Psoas muscle (tissue), 8 donors: Measurements from ENCODE around the gene CMTM8. TPM values are rescaled to one million over a fixed set of nuclear protein-coding genes. Genes with fewer than 3 reads are reported as not detected.

Experiments used
- ATAC-seq, 4 donors: fragments of 200-7000 bp; cut with Tn5 transposase; one replicate each; pipeline ENCODE4 v1.9.1; 2020; ENCODE audit warnings: moderate library complexity in 3 of 4, mild to moderate bottlenecking in 2 of 4
- DNase-seq, 2 donors: peaks; one replicate each; pipeline ENCODE4 v3.0.0-alpha.2; 2020
- H3K27ac ChIP-seq: fragments of 200-600 bp; one replicate; pipeline ENCODE4 v1.8.0; 2022
- H3K27me3 ChIP-seq, 3 donors: fragments of 200-600 bp in 1 of 3; one replicate each; pipeline versions ENCODE4 v1.6.1 to v1.8.0; 2013 to 2022; ENCODE audit warnings: low read length in 2 of 3, mild to moderate bottlenecking in 2 of 3, moderate library complexity in 1 of 3; ENCODE audit not compliant: insufficient read depth in 3 of 3
- H3K36me3 ChIP-seq, 2 donors: fragments of 200-600 bp in 1 of 2; one replicate each; pipeline versions ENCODE4 v1.6.1 to v1.8.0; 2013 to 2022; ENCODE audit warnings: low read depth in 1 of 2, mild to moderate bottlenecking in 1 of 2, moderate library complexity in 1 of 2; ENCODE audit not compliant: insufficient read depth in 1 of 2
- H3K4me1 ChIP-seq: fragments of 200-600 bp; one replicate; pipeline ENCODE4 v1.8.0; 2022
- H3K4me3 ChIP-seq: fragments of 200-600 bp; one replicate; pipeline ENCODE4 v1.8.0; 2022; ENCODE audit warnings: mild to moderate bottlenecking
- H3K9me3 ChIP-seq: fragments of 200-600 bp; one replicate; pipeline ENCODE4 v1.8.0; 2022
- WGBS, 3 donors: extraction: QIAGEN DNeasy Blood & Tissue Kit; methylation state at CpG; one replicate each; pipeline versions ENCODE4 v1.1.6 to v1.1.7; 2013; 5-methylcytosine and 5-hydroxymethylcytosine counted together
- intact Hi-C, 2 donors: fragments of 100-400 bp; cut with DNase I; formaldehyde crosslinking; loops; one replicate each; pipeline versions ENCODE4 v1.11.0 to v1.14.2; 2022
- polyA plus RNA-seq, 3 donors: library from polyadenylated mRNA; stranded (reverse); fragments of 200-250 nt; gene quantifications; one replicate each; pipeline ENCODE4 v1.2.3, GENCODE V29; 2013
- total RNA-seq, 4 donors: library from RNA; stranded (reverse); fragmentation: NEBNext Ultra II Directional in 2 of 4; extraction: Animal tissue kit (Norgen Biotek cat#: 25700) in 2 of 4; gene quantifications; one replicate each; pipeline versions ENCODE4 v1.2.1 to v1.2.4, GENCODE V29; 2021 to 2023
- TF ChIP-seq, protein P1 (sequence below): fragments of 200-600 bp; IDR thresholded peaks from one replicate; pipeline ENCODE4 v1.8.0; 2022; ENCODE audit warnings: antibody characterized with exemption
- donor health status: healthy with polysubstance abuse.
- donor health status: DM: no; HTN: no; CAD: no; lungs with moderate emphysema.
- donor health status: Bipolar disorder and iron deficiency.
- donor health status: healthy.
- donor health status: DM: yes; HTN: yes; CAD: no.
- donor health status: DM: no; HTN: no; CAD: no.
- donor health status: DM: no; HTN: no; CAD: no.
- donor health status: DM: yes; HTN: yes; CAD: no.

CMTM8 gene
- total and polyA plus RNA-seq, 7 donors = 0.97 to 4.2 (median 2.0) TPM

DNA sequence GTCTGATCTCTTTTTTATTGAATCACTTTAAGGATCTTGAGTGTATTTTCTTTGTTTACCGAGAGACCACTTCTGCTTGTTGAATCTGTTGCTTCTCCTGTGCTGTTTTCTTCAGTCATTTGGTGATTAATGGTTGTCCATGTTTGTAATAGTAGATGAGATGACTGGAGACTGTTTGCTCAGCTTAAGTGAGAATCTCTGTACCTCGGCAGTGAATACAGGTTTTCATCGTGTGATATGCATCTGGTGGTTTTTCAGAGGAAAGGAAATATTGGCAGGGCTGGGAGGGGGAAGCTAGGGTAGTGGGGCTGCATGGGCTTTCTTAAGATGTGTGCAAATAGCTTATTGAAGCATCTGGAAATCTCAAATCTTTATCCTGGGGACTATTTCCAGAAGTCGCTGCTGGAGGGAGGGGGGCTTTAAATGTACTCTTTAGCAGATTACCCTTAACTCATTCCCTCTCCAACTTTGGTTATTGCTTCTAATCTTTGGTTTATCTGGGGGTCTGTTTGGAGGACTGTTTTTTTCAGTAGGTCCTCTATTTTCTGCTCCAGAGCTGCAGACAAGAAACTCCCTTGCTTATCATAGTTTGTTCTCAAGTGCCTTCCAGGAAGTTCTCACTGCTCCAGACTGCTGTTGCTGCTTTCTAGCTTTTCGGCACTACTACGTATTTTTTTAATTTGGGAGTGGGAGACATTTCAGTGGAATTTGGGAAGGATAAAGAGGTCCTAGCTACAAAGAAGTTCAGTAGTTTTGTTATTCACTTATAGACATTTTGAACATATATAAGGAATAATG, 19.4 kb downstream of the CMTM8 start:
- Histone ChIP-seq H3K4me1 (no peaks in the 10 kb centered on the region), H3K27me3 (no peaks in the 10 kb centered on the region), H3K36me3 (no peaks in the 10 kb centered on the region), H3K27ac (no peak overlapping the region), H3K9me3 (peaks cover 8% of the 10 kb centered on the region), H3K4me3 (no peak overlapping the region)
- DNase-seq (no peak), ATAC-seq (no peak)
- intact Hi-C loops = no loop called here
- TF ChIP-seq, protein P1, sequence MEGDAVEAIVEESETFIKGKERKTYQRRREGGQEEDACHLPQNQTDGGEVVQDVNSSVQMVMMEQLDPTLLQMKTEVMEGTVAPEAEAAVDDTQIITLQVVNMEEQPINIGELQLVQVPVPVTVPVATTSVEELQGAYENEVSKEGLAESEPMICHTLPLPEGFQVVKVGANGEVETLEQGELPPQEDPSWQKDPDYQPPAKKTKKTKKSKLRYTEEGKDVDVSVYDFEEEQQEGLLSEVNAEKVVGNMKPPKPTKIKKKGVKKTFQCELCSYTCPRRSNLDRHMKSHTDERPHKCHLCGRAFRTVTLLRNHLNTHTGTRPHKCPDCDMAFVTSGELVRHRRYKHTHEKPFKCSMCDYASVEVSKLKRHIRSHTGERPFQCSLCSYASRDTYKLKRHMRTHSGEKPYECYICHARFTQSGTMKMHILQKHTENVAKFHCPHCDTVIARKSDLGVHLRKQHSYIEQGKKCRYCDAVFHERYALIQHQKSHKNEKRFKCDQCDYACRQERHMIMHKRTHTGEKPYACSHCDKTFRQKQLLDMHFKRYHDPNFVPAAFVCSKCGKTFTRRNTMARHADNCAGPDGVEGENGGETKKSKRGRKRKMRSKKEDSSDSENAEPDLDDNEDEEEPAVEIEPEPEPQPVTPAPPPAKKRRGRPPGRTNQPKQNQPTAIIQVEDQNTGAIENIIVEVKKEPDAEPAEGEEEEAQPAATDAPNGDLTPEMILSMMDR = no peak
- WGBS, 3 donors = 72 to 74% (median 73%) methylated on average over 6 of the region's 6 CpGs

DNA sequence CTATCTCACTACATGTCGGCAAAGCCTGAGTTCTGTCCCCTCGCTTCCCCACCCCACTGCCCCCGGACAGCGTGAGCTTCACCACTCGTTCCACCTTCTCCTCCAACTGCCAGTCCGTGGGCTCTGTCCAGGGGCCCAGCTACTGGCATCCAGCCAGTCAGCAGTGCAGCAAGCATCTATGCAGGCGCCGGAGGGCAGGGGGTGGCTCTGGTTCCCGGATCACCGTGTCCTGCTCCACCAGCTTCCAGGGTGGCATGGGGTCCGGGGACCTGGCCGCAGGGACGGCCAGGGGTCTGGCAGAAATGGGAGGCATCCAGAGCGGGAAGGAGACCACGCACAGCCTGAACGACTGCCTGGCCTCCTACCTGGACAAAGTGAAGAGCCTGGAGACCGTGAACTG, 20.4 kb downstream of the CMTM8 start:
- H3K27ac ChIP-seq = no peak overlapping the region
- peaks cover 8% of the 10 kb centered on the region for H3K9me3 ChIP-seq
- ATAC-seq (no peak), DNase-seq (no peak)
- no peaks in the 10 kb centered on the region for H3K36me3 ChIP-seq
- no peaks in the 10 kb centered on the region for H3K4me1 ChIP-seq
- no peak overlapping the region for H3K4me3 ChIP-seq
- intact Hi-C loops = no loop called here
- H3K27me3 ChIP-seq = no peaks in the 10 kb centered on the region
- TF ChIP-seq, protein P1 = no peak
- 84 to 94% (median 85%) methylated on average over 17 of the region's 17 CpGs for WGBS, 3 donors

DNA sequence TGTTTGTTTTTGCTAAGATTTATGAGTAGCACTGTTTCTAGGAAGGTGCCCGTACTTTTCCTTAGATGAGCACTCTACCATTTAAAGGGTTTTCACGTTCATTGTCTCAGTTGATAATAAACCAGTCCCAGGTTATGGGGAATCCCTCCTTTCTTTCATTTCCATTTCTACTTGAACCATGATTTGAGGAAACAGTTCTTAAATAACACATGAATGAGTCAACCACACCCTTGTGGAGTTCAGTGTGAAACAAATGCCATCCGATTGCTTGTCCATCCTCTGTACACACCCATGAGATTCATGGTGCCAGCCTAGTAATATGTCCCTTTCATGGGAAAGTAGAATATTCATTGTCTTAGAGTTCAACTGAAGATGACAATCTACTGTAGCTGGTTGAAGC, 23.1 kb downstream of the CMTM8 start:
- intact Hi-C loops = no loop called here
- no peak for ATAC-seq

DNA sequence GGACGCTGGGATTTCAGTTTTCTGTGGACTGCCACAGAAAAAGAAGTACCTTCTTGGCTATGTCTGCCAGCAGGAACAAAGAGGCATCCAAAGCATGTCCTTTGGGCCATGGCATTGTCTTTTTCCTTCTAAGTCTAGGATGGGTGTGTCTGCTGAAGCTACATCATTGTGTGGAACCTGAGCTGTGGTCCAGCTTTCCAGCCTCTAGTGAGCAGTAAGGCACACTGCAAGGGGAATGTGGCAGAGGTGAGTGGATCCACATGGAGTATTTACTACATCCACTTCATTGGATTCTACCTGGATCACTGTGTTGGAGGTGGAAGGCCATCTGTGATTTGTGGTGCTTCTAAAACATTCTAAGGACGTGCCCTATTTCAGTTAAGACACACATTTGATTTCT, 23.7 kb downstream of the CMTM8 start:
- no peak for DNase-seq
- Histone ChIP-seq H3K27me3 (no peaks in the 10 kb centered on the region), H3K36me3 (no peaks in the 10 kb centered on the region), H3K4me1 (no peaks in the 10 kb centered on the region), H3K4me3 (no peak overlapping the region), H3K27ac (no peak overlapping the region), H3K9me3 (no peaks in the 10 kb centered on the region)
- TF ChIP-seq, protein P1 = no peak
- ATAC-seq = no peak
- intact Hi-C loops = no loop called here
- WGBS, 3 donors = 80 to 87% (median 81%) methylated on average over 2 of the region's 2 CpGs

More for the DNA sequence above, 23.1 kb downstream of the CMTM8 start:
- Histone ChIP-seq H3K27ac (no peak overlapping the region), H3K27me3 (no peaks in the 10 kb centered on the region), H3K36me3 (no peaks in the 10 kb centered on the region), H3K4me3 (no peak overlapping the region), H3K9me3 (no peaks in the 10 kb centered on the region), H3K4me1 (no peaks in the 10 kb centered on the region)
- 62 to 75% (median 63%) methylated on average over 3 of the region's 3 CpGs for WGBS, 3 donors
- no peak for DNase-seq
- TF ChIP-seq, protein P1 = no peak

DNA sequence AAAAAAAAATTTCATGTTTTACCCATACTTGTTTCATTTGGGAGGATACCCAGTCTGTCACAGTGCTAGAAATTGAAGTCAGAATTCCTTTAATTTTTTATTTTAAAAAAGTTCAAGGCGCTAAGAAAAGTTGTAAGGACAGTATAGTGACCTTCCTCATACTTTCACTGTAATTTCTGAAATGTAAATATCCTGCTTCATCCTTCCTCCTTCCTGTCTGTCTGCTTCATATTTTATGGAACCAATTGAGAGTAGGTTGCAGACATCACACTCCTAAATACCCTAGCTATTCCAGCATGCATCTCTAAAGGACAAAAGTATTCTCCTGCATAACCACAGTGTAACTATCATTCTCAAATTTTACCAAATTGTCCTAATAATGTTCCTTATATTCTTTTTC, 35.8 kb downstream of the CMTM8 start:
- no peaks in the 10 kb centered on the region for H3K36me3 ChIP-seq
- DNase-seq (no peak), ATAC-seq (no peak)
- WGBS, 3 donors = 91 to 94% (median 93%) methylated on average over 1 of the region's 1 CpG
- H3K9me3 ChIP-seq = no peaks in the 10 kb centered on the region
- no peaks in the 10 kb centered on the region for H3K4me1 ChIP-seq
- no peak overlapping the region for H3K4me3 ChIP-seq
- intact Hi-C loops = no loop called here
- no peak overlapping the region for H3K27ac ChIP-seq
- H3K27me3 ChIP-seq = no peaks in the 10 kb centered on the region
- TF ChIP-seq, protein P1 = no peak
